ENCODE measurements around the gene RNF141.

The RNF141 gene

DNA sequence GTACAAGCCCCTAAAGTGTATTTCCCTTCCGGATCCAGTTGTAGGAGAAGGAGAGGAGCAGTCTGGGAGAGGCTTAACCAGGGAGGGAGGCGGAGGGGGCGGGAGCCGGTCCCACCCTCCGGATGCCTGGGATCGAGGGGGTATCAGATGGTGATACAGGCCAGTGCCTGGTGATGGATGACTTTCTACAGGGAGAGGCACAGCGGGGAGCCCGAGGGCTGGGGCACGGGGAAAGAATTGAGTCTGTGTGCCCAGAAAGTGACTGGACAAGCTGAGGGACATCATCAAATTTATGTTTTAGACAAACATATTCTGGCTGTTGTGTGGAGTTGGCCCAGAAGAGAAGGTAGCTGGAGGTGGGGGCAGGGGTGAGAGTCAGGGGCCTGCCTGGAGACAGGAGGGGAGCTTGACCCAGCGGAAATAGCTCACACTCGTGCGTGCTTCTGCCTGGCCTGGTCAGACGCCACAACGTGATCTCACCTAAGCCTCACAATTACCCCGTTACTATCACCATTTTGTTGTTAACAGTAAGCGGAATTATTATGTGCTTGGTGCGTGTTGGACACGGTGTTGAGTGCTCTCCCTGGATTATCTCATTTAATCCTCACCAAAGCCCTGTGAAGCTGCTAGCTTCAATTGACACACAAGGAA, 43.5 kb downstream of the RNF141 start:
- no peak for DNase-seq

DNA sequence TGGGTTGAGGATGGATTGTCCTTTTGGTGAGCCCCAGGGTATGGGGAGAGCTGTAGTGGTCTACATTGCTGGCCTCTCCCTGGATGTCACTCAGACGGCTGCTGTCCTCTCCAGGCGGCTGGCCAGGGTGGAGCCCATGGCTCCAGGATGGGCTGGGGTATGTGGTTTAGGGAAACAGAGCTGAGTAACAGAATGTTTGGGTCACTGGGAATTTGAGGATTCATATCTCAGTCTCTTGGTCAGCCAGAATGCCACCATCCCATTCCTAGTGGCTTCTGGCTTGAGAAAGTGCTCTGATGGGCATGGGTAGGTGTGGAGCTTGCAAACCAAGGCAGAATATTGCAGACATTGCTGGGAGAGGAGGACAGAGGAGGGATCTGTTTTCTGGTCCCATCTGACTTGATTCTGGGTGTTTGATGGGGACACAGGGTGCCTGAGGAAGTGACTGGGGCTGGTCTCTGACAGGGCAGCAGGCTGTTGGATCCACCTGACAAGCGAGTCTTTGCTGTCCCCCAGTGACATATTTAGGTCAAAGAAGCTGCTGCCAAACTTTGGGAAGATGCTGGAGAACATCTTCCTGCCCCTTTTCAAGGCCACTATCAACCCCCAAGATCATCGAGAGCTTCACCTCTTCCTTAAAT, 44.6 kb downstream of the RNF141 start:
- DNase-seq = no peak

DNA sequence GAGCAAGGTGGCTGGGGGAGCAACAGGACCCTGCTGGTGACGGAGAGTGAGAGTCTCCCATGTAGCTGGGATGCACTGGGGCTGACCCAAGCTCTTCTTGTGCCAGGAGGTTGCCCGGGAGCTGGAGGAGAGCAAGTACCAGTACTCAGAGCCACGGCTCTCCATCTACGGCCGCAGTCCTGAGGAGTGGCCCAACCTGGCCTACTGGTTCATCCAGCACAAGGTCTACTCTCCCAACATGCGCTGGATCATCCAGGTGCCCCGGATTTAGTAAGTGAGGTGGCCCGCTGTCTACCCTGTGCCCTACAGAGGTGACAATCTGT, 45.6 kb downstream of the RNF141 start:
- no peak for DNase-seq

DNA sequence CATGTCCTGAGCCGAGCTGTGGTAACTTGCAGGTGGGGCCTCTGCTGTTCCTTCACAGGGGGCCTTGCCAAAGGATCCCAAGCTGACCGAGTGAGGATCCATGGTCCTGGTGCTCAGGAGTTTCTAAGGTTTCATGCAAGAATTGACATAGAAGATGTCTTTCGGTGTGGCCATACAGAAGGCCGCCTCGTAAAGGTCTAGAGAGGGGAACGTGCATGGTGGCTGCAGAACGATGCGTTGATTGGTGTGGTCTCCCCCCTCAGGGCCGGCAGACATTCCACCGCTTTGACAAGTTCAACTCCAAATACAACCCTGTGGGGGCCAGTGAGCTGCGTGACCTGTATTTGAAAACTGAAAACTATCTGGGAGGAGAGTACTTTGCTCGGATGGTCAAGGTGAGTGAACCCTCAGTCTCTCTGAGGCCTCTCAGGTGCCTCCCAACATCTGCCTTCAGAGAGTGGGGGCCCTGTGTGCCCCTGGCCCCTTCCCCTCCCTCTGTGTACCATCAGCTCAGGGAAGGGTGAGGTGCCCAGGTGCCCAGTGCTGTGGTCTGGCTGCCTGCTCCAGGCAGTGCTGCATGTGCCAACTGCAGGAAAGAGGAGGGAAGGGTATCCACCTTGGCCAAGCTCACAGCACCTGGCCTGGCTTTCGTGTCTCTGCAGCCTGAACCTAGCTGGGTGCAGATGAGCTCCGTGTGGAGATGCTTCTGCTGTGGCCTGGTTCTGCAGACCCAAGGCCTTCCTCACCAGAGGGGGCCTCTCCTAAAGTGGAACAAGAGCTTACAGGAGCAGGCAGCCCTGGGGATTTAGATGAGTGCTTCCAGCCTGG, 46.1 kb downstream of the RNF141 start:
- DNase-seq = no peak

DNA sequence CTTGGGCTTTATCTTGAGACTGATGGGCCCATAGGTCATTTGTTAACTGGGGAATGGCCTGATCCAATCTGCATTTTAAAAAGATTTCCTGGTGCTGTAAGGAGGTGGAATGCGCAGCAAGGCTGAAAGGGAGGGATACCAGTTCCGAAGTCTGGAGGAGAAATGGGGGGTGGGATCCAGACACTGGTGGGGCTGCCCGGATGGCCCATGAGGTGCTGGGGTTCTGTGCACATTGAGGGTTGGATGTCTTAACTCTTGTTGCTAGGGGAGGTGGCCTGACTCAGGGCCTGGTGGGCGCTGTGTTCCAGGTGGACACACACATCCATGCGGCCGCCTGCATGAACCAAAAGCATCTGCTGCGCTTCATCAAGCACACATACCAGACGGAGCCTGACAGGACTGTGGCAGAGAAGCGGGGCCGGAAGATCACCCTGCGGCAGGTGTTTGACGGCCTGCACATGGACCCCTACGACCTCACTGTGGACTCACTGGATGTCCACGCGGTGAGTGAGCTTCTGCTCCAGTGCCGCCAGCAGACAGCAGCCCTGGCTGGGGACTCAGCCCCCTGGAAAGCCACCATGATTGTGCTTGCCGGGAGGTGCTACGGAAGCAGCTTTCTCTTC, 47.8 kb downstream of the RNF141 start:
- DNase-seq = no peak

DNA sequence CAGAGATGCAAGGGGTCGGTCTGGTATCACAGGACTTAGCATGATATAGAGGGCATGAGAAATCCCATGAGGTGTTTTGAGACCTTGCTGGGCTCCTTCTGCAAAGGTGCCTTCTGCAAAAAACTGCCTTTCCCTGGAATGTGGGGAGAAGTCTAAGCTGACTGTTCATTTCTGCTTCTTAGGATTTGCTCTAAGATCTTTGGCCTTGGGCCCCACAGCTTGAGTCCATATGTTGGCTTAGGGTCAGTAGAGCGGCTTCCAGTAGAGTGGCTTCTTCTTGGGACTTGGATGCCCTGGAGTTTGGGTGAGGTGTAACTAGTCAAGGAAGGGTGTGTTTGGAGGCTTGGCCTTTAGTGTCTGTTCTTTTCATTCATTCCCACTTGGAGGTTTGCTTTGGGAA, 48.9 kb downstream of the RNF141 start:
- DNase-seq = no peak

DNA sequence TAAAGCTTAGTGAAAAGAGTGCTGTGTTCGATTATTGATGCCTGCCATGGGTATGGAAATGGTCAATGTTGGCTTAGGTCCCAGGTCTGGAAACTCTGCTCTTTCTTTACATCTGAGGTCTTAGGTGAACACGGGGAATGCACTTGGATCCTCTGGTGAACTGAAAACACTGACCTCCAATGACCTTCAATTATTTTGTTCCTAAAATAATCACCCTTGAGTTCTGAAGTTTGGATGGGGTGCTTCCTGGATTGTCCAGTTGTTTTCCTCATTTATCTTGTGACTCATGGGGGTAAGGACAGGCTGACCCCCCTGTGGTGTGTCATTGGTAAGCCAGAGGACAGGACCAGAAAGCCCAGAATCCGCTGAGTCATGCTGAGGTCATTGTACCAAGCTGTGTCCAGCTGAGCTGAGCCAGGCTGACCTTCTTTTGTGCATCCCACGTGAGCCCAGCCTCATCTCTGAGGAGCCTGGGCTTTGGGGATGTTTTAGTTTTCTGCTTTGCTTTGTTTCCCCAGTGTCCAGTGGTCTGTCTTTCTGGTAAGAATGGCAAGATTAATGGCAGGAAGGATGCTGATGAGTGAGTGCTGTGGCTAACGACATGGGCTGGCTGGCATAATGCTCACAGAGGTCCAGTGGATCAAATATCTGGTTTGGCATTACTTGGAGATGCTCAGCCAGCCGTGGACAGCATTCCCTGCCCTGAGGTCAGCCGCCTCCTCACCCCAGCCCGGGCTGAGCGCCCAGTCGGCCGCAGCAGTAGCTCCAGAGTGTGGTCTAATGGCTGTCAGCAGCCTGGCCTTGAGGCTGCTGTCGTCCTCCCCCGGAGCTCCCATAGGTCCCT, 50.4 kb downstream of the RNF141 start:
- no peak for DNase-seq

DNA sequence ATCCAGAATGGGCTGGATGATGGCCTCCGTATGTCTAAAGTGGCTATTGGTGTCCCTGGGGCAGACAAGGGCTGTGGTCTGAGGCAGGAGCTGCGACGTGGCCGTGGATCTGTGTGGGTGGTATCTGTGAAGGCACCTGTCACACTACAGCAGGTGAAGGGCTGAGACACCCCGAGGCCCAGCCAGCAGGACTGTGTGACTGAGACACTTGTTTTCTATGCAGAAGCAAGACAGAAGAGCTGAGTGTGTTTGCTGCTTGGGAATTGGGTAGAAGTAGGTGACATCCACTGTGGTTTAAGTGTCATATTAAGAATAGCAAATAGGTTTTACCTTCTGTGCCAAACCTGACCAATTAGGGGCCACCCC, 51.0 kb downstream of the RNF141 start:
- DNase-seq = no peak

DNA sequence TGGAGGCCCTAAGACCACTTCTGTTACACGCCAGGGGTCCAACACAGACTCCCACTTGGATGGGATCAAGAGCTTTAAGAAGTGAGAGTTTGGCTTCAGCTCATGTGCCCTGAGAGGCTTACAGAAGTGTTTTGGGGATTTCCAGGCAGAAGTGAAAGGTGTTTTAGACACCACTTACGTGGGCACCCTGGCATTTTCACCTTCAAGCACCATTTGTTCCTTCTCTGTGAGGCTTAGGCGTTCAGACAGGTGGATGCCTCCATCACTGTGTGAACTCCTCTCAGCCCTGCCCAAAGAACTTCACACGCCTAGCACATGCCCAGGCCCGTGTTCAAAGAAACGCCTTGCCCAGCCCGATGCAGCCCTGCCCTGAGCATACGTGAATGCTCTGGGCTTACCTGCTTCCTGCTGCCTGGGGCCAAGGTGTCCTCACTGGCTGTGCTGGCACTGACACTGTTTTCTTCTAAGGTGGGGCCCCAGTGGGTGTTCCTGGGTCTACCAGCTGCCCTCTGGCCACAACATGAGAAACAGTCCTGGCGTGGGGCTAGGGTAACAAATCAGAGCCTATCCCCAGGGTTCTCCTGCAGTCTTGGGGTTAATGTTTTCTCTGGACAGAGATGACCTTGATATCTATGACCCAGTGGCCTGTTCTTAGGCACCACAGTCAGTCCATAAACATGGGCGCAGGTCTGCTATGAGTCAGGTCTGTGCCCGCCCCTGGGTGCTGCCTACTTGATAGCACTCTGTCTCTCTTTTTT, 51.9 kb downstream of the RNF141 start:
- DNase-seq = no peak

DNA sequence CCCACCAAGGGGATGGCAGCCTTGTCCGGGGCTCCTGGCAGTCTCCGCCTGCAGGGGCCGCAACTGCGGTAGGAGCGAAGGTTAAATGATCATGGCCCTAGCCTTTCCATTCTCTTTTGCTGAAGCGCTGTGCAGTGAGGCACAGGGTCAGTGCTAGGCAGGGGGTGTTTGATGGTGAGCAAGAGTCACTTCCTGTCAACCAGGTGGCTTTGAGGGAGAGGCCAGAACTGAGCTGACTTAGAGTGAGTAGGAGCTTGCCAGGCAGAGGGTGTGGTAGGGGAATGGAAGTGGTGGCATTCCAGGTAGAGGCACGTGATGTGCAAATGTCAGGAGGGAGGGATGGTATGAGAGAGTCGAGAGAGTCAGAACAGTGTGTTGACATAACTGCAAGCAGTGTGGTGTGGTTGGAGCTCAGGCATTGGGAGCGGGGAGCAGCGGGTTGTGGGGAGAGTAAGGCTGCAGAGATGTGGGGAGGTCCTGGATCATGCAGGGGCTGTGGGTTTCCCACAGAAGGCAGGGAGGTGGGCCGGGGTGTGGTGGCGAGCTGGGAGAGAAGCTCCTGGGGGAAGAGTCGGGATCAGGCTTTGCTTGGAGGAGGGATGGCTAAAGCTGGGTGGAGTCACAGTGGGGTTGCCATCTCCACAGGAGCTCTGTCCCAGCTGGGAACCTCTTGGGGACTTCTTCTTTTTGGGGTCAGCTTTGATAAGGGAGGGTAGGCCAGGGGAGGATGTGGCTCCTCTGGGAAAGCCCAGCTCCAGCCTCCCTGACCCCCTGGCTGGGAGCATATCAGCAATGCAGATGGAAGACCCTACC, 52.7 kb downstream of the RNF141 start:
- no peak for DNase-seq

DNA sequence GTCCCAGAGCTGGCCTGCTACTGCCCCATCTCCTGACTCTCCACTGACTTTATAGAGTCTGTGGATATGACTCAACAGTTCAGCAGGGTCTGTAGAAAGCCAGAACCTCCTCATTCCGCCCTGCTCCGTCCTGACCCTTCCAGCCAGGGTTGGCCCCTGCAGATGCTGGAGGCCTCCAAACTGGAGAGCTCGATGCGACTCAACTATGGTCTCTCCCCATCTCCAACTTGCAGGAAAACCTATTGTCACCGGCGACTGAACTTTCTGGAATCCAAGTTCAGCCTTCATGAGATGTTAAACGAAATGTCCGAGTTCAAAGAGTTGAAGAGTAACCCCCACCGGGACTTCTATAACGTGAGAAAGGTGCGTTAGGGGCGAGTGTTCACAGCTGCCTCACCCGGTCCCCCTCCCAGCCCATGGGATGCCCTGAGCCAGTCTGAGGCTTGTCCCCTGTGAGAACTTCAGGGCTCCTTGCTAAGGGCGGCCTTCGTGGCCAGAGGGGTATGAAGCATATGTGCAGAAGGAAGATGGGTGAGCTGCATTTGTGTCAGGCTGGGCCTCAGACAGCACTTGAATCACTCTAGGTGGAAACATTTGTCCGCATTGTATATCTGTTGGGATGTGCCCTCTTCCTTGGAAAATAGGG, 53.9 kb downstream of the RNF141 start:
- no peak for DNase-seq

DNA sequence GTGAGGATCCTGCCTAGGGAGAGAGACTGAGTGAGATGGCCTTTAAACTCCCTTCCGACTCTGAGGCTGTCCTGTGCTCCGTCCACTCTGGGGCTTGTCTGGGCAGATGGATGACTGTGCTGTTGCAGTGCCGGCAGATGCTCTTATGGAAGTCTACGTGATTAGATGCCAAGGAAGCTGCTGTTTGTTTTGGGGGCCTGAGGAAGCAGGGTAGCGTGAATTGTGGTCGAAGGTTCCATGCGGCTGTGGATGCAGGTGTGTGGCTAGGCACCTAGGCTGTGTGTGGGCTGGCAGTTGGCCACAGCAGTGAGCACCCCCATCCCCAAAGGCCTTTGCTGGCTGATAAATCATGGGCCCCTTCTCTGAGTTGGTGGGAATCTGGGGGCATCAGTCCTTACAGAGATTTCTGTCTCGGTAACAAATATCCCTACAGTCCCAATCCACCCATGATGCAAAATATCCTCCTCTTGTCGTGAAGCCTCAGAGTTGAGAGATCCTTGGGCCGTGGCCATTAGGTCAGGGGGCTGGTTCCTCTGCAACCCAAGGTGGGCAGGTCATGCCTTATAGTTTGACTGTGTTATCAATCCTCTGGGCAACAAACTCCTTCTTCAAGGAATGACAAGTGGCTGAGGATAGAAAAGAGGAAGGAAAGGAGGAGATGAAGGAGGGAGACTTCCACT, 54.7 kb downstream of the RNF141 start:
- DNase-seq = no peak

DNA sequence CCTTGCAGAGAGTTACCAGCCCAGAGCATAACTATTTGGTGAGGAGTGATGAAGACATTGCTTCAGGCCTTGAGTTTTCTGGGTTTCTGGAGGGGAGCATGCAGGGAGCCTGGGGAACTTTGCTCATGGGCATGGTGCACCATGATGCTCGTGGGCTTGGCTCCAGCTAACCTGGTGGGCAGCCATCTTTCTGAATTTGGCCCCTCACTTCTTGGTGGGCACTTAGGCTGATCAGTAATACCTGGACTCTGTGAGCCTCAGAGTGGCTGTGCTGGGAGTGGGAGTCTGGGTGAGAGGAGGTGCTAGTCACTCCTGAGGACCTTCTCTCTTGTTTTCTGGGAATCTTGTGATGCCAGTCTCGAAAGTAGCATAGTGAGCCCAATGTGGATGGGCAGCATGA, 55.3 kb downstream of the RNF141 start:
- no peak for DNase-seq

DNA sequence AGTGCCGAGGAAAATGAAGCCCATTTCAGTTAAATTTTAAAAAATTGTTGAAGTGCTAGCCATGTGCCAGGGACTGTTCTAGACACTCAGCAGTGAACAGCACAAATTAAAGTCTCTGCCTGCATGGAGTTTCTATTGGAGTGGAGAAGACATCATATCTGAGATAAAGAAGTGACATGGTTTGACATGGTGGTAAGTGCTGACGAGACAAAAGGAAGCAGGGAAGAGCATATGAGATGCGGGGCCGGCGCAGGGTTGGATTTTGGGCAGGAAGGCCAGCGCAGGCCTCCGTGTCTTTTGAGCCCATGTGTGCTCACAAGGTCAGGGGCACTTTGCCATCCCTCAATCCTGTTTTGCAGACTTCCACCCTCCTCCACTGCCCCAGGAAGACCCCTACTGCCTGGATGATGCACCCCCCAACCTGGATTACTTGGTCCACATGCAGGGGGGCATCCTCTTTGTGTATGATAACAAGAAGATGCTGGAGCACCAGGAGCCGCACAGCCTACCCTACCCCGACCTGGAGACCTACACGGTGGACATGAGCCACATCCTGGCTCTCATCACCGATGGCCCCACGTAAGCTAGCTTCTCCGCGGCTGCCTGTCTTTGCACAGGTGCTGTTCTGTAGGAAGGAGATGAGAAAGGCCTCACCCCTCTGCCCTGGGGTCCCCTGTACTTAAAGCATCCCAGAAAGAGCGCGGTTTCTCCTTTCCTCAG, 56.4 kb downstream of the RNF141 start:
- DNase-seq = no peak

DNA sequence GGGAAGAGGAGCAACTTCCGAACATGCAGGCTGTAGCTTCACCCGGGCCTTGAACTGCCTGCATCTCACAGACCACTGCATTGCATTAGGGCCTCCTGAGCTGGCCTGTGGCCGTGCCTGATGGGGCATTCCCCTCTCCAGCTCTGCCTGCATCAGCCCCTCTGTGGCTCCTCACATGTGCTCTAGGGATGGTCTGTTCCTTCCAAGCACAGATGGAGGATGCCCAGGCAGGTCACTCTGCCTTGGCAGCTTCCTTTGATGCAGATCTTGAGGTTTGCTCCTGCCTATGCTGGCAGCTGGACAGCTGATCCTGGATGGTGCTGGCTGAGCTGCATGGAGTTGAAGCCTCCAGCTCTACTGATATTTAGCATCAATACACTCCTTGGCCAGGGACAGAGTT, 57.4 kb downstream of the RNF141 start:
- DNase-seq = no peak

DNA sequence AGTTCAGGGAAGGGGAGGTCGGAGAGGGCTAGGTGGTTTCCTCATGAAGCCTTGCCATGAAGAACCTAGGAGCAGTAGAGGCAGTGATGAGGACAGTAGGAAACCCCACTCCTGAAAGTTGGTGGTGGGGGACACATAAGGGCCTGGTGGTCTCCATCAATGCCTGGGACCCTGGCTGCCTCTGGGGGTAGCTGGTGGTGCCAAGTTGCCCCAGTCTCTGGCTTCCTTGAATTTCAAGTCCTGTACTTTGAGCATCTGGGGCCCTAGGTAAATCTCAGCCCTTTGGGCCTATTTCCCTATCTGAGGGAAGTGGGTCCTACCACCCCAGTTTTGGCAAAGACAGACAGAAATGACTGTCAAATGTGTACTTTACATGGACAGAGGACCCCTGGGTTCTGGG, 57.8 kb downstream of the RNF141 start:
- DNase-seq = no peak

DNA sequence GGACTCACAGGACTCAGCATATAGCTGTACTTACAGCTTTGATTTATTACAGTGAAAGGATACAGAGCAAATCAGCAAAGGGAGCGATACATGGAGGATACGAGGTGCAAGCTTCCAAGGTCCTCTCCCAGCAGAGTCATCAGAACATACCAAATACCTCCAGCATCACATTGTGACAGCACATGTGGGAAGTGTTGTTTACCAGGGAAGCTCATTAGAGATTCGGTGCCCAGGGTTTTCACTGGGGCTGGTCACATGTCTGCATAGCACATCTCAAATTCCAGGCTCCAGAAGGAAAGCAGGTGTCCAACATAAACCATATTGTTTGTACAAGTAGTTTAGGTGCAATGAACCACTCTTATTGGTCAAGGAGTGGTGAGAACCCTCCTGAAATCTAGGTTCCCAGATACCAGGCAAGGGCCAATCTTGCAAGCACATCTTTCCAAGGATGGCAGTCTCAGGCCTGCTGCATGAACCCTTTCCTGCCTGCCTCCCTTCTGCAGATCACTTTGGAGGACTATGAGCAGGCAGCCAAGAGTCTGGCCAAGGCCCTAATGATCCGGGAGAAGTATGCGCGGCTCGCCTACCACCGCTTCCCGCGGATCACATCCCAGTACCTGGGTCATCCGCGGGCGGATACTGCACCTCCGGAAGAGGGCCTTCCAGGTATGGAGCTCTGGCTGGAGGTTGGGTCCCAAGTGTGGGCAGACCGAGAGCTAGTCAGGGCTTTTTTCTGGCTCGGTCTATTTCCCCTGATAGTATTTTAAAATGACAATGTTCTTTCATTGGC, 59.2 kb downstream of the RNF141 start:
- DNase-seq = no peak

DNA sequence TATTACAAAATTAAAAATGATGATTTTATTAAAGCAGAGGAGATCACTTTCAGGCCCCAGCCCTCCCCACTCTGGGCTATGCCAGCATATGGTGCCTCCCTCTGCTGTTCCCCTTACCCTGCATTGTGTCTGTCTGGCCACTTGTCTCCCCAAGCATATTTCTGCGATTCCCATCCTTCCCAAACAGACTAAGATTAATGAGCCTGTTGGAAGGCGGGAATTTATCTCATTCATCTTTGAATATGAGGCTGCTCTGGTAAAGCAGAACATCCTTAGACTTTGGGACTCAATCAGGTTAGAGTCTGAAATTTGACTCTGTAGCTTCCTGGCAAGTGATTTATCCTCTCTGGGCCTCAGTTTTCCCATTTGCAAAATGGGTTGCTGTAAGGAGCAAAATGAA, 60.2 kb downstream of the RNF141 start:
- DNase-seq = no peak

DNA sequence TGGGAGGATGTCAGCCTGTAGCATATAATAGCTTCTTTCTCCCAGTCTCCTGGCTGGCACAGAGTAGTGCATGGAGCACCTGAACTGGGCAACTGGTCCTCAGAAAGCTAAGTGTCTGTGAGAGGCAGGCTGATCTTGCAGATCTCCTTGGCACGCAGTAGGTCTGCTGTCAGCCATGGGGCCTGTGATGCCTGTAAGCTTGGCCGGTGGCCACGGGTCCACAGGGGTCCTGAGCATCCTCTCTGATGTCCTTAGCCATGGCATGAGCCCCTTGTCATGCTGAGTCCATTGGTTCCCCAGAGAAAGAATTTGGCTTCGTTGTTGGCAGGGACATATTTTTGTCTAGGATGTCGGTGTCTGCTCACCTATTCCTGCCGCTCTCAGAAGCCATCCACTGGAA, 61.0 kb downstream of the RNF141 start:
- DNase-seq = no peak

All from NCI-H2227 treated with DMSO at 0.1 percent for 48 hours (cell line).